ENCODE results near the gene RABGAP1L.

GRCh38 chr1:174358786-174359453 lies 199.6 kb downstream of the RABGAP1L start:
- TF ChIP-seq FOXP2 (optimal IDR thresholded peaks at IDR 0.05; ENCODE audit: control extremely low read depth, extremely low read length, insufficient read depth): no peak
- no peak for TF ChIP-seq EZH2 (IDR thresholded peaks at IDR 0.05)
